ENCODE data around the gene GAS2L2.

Gene GAS2L2

GRCh38 chr17:35747540-35748017, 5.5 kb downstream of the GAS2L2 start:
- TF ChIP-seq CTCF (IDR thresholded peaks at IDR 0.05; ENCODE audit: control insufficient read depth, extremely low read depth, insufficient read depth) = peak; percentile 99
- peak; percentile 42 for DNase-seq (ENCODE audit: low read depth)
- H3K4me3 ChIP-seq (ENCODE audit: low read depth, low read length) = no peak overlapping the region

- no peak overlapping the region for H3K4me3 ChIP-seq (ENCODE audit: low read depth, low read length)
- no peak for DNase-seq (ENCODE audit: low read depth)
- TF ChIP-seq CTCF (IDR thresholded peaks at IDR 0.05; ENCODE audit: control insufficient read depth, extremely low read depth, insufficient read depth) = no peak
These were observed 7.2 kb downstream of the GAS2L2 start for GRCh38 chr17:35745749-35746320.

- DNase-seq (ENCODE audit: low read depth) = no peak
These were observed 7.8 kb downstream of the GAS2L2 start for GRCh38 chr17:35745246-35745645.

GRCh38 chr17:35744830-35745229, 8.2 kb downstream of the GAS2L2 start:
- no peak for DNase-seq (ENCODE audit: low read depth)
- TF ChIP-seq CTCF (IDR thresholded peaks at IDR 0.05; ENCODE audit: control insufficient read depth, extremely low read depth, insufficient read depth) = no peak
- no peak overlapping the region for H3K4me3 ChIP-seq (ENCODE audit: low read depth, low read length)

More at GRCh38 chr17:35745246-35745645, 7.8 kb downstream of the GAS2L2 start:
- H3K4me3 ChIP-seq (ENCODE audit: low read depth, low read length) = no peak overlapping the region
- TF ChIP-seq CTCF (IDR thresholded peaks at IDR 0.05; ENCODE audit: control insufficient read depth, extremely low read depth, insufficient read depth) = no peak

- DNase-seq (ENCODE audit: low read depth) = no peak
- TF ChIP-seq CTCF (IDR thresholded peaks at IDR 0.05; ENCODE audit: control insufficient read depth, extremely low read depth, insufficient read depth) = no peak
- no peak overlapping the region for H3K4me3 ChIP-seq (ENCODE audit: low read depth, low read length)
These were observed 9.3 kb downstream of the GAS2L2 start for GRCh38 chr17:35743626-35744328.

GRCh38 chr17:35742896-35743477, 10.1 kb downstream of the GAS2L2 start:
- H3K4me3 ChIP-seq (ENCODE audit: low read depth, low read length) = no peak overlapping the region
- TF ChIP-seq CTCF (IDR thresholded peaks at IDR 0.05; ENCODE audit: control insufficient read depth, extremely low read depth, insufficient read depth) = no peak
- DNase-seq (ENCODE audit: low read depth) = no peak
